ENCODE measurements around the gene ARL17B.
"Not testable (repeated sequence)": the region's sequence is repeated elsewhere in the genome, so short reads cannot be mapped to it uniquely, and the experiment has no call there.

The ARL17B gene

DNA sequence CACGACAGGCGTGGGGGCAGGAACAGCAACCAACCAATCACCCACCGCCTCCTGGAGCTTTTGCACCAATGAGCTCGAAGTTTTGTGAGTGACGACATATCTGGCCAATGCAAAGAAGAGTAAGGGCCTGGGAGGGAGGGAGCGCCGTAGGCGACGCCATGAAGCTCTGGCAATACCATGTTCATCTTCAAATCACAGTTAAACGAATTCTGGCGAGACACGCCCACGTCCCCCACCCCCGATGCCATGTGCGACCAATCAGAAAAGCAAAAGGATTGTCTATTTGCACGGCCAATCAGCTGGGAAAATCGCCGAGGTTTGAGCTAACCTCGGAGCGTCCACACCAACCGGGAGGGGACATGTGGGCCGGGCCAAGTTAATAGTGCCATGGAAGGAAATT is at the start of gene ARL17B:
Gene ARL17B, minus strand, starts transcription at position 12 of the 400 bp plus-strand sequence. CDS start 3,369 bp downstream, outside the sequence.
- in situ Hi-C loops (cut with MboI; ENCODE audit: low sequenced_read_pairs): not testable (repeated sequence)

DNA sequence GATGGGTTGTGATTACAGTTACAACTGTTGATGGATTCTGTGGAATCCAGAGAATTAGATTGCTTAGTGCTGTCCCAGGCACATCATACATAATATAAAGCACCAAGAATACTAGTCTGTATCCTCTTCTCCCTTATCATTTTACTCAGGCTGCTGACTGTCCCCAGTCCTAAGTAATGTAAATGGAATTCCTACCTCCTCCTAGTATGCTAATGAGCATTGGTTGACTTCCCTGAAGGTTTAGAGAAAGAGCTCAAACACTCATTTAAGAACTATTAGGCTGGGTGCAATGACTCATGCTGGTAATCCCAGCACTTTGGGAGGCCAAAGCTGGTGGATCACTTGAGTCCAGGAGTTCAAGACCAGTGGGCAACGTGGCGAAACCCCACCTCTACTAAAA is 48.3 kb upstream of the ARL17B start:
- in situ Hi-C loops (cut with MboI; ENCODE audit: low sequenced_read_pairs): not testable (repeated sequence)

GRCh38 chr17:46407155-46407554 is 45.6 kb upstream of the ARL17B start:
- in situ Hi-C loops (cut with MboI; ENCODE audit: low sequenced_read_pairs): not testable (repeated sequence)

DNA sequence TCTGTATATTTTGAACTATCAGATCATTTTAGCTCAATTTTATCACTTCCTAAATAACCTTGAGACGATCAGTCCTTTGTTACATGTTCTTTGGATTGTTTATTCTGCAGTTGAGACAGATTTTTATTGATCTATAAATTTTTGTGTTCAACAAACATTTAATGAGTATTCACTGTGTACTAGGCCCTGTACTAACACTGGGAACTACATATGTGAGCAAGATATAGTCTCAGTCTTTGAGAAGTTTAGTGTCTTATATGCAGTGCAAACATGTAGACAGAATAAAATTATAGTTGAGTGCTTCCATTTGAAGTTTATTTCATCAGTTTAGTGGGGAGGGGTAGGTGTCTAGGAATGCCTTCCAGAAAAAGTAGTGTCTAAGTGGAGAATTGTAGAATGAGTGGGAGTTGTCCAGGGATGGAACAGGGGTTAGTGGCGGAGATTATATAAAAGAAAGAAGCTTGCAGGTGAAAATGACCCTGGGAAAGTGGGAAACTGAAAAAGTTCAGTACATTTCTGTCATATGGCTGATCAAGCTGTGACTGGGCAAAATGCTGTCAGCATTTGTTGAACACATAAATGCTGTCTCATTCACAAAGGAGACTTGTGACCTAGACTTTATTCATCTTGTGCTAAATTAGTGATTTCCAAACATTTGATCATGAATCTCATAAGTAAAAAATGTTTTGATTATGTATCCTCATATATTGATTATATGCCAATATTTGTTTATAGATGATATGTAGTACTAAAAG is 39.6 kb upstream of the ARL17B start:
- in situ Hi-C loops (cut with MboI; ENCODE audit: low sequenced_read_pairs): not testable (repeated sequence)

GRCh38 chr17:46400543-46400942 is 39.0 kb upstream of the ARL17B start:
- in situ Hi-C loops (cut with MboI; ENCODE audit: low sequenced_read_pairs): not testable (repeated sequence)

- in situ Hi-C loops (cut with MboI; ENCODE audit: low sequenced_read_pairs): not testable (repeated sequence)
Observed at GRCh38 chr17:46399993-46400392, 38.4 kb upstream of the ARL17B start.

DNA sequence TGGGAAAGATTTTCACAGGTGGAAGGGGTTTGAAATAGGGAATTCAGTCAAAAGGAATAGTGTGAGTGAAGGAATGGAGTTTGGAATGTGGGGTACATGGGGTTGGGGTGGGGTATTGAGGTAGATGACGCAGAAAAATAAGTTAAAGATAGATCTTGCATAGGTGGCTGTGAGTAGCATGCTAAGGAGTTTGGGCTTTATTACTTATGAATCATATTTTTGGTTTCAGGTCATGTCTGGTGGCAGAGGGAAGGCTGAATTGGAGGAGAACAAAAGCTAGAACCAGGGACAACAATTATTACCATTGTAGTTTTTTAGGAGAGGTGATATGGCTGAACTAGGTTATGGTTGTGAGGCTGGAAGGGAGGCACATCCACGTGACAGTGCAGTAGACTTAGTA is 34.7 kb upstream of the ARL17B start:
- in situ Hi-C loops (cut with MboI; ENCODE audit: low sequenced_read_pairs): not testable (repeated sequence)

GRCh38 chr17:46393702-46394101 is 32.1 kb upstream of the ARL17B start:
- in situ Hi-C loops (cut with MboI; ENCODE audit: low sequenced_read_pairs): not testable (repeated sequence)

GRCh38 chr17:46385491-46385890 is 23.9 kb upstream of the ARL17B start:
- in situ Hi-C loops (cut with MboI; ENCODE audit: low sequenced_read_pairs): not testable (repeated sequence)

GRCh38 chr17:46383118-46383517 is 21.6 kb upstream of the ARL17B start:
- in situ Hi-C loops (cut with MboI; ENCODE audit: low sequenced_read_pairs): not testable (repeated sequence)

DNA sequence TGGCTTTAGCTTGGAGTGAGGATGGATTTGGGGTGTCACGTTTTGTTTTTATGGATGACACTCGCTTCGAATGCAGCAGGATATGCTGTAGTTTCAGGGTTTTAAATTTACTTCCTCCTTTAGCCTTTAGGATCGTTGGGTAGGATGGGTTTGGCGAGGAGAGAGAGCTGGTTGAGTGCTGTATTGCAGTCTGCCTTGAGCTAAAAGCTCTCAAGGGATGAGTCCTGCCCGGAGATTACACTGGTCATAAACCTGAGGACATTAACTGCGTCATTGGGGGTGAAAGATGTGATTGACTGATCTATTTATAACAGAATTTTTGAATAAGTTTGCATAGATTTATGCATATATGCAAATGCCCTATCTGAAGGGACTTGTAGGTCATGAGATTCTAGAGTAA is 11.9 kb upstream of the ARL17B start:
- in situ Hi-C loops (cut with MboI; ENCODE audit: low sequenced_read_pairs): not testable (repeated sequence)

DNA sequence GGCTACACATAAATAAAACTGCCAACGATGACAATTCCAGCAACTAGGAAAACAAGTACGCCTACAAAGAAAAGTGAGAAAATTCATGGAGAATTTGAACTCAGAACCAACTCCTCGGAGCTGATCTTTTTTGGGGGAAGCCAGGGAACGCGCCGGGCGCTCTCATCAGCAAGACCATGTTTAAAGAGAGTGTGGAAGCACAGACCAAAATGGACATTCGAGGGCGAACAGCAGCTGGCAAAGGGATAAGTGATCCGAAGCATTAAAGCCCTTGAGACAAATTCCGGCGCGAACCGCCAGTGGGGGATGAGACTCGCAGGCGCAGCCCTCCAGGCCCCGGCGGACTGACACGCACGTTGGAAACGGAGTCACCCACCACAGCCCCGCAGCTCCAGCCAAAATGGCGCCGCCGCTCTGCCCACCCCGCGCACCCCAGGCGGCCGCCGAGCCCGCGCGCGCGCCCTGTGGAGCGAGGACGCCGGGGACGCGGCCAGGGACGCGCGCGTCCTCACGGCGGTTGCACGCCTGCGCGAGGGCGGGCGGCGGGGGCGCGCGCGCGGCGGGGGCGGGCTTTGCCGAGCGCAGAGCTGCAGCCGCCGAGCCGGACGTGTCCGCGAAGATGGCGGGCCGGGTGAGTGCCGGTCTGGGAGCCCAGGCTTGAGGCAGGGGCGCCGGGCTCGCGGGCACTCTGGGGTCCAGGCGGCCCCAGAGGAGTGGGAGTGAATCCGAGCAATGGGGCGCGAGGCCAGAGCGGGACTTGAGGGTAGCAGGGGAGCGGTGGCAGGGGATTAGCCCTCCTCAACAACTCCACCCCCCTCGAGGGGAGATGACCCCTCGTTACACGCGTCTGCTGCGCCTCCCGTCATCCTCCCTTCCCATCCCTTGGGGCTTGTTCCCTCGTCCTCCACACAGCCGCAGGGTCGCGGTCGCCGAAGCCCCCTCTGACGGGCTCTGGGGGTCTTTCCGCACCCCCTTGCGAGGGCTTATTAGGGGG is 11.0 kb upstream of the ARL17B start:
- in situ Hi-C loops (cut with MboI; ENCODE audit: low sequenced_read_pairs): not testable (repeated sequence)

DNA sequence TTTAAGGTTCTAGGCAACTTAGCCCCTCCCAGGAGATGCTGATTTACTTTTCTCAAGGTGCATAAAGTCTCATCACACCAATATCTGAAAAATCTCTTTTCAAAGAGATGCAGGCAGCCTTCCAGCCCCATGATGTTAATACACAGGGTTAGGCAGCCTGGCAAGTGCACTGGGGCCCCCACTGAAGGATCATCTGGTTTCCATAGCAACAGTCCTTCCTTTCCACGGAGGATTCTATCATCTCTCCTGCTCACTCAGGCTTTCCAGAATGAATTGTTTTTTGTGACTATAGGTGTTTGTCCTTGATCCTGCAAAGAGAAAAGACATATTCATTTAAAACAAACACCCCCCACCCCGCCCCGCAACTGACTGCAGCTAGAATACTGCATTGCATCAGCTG is 6.0 kb upstream of the ARL17B start:
- in situ Hi-C loops (cut with MboI; ENCODE audit: low sequenced_read_pairs): not testable (repeated sequence)

DNA sequence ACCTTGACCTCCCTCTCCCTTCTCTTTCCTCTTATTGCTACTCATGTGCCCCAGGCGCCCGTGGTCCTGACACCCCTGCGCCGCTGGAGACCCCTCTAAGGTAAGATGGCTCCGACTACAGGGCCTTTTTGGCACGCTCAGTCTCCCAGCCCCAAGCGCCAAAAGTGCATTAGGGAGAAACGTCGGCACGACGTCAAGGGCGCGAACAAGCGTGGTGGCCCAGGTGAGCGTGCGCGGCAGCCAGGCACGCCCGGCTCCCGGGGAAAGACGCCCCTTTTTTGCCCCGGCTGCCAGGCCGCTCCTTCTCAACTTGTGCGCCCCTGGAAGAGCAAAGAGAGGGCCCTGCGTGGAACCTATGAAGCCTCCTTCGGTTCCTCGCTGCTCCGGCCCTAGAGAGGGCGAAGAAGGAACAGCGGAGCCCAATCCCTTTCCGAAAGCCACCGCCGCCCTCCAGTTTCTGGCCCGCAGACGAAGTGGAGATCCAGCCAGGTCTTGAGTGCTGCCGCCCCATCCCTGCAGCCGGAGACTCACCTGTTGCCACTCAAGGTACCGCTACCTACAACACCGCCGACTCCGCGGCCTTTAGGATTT is 326 bp downstream of the ARL17B start:
- in situ Hi-C loops (cut with MboI; ENCODE audit: low sequenced_read_pairs): not testable (repeated sequence)

DNA sequence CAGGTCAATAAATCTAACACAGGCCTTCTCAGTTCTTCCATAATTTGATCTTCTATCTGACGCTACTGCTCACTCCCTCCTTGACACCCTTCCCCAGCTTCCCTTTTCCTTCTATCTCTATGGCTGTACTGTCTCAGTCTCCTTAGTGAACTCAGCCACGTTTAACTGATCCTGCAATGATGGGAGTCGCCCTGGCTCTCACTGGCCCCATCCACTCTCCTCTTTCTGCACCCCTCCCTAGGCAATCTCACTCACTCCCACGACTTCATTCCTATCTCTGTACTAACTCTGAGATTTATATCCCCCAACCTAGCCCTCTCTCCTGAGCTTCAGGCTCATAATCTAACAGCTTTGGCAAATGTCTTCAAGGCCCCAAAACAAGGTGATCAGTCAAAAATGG is 7.7 kb downstream of the ARL17B start:
- in situ Hi-C loops (cut with MboI; ENCODE audit: low sequenced_read_pairs): not testable (repeated sequence)

DNA sequence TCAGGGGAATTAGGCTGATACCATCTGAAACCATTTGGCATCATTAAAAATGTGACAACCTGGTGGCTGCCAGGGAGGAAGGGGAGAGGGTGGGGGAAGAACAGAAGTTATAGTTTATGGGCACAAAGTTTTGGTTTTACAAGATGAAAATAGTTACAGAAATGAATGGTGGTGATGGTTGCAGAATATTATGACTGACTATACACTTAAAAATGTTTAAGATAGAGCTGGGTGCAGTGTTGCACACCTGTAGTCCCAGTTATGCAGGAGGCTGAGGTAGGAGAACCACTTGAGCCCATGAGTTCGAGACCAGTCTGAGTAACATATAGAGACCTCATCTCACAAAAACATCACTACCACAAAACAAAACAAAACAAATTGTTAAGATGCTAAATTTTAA is 12.5 kb downstream of the ARL17B start:
- in situ Hi-C loops (cut with MboI; ENCODE audit: low sequenced_read_pairs): not testable (repeated sequence)

DNA sequence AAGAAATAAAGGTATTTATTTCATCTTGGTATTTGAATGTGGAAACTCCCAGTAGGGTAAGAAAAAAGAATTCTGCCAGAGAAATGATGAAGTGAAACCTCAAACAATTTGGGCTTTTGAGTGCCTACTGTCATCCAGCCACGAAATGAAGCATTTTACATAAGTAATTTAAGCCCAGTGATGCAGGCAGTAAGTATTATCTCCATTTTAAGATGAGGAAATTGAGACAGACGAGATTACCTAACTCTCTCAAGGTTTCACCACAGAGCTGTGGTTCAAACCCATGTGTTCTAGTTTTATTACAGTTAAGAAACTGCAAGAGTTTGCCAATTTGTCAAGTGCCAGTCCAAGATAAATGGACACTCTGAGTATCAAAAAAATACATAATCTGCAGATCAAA is 13.2 kb downstream of the ARL17B start:
- in situ Hi-C loops (cut with MboI; ENCODE audit: low sequenced_read_pairs): not testable (repeated sequence)

DNA sequence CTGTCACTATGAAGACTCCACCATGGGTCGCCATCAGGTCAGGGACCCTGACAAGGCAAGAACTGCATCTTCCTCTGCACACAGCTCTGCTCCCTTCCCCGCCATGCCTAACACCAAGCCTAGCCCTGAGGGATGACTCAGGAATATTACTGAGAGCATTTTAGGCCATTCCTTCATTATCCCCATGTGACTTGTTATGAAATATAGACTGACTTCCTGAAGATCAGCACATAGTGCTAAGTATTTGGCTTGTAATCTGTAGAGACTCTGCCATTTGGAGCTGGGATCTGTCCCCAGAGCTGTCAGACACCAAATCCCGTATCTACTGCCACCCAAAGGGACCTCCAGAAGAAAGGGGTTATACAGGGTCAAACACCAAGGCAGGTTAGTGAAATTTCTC is 19.4 kb downstream of the ARL17B start:
- in situ Hi-C loops (cut with MboI; ENCODE audit: low sequenced_read_pairs): not testable (repeated sequence)

GRCh38 chr17:46341220-46341619 is 20.3 kb downstream of the ARL17B start:
- in situ Hi-C loops (cut with MboI; ENCODE audit: low sequenced_read_pairs): not testable (repeated sequence)

GRCh38 chr17:46294831-46295230 is 66.7 kb downstream of the ARL17B start, which contains the start of gene LRRC37A:
Gene LRRC37A (plus strand): TSS chr17:46295131. CDS start chr17:46295134, 3 bp downstream.
- in situ Hi-C loops (cut with MboI; ENCODE audit: low sequenced_read_pairs): not testable (repeated sequence)

DNA sequence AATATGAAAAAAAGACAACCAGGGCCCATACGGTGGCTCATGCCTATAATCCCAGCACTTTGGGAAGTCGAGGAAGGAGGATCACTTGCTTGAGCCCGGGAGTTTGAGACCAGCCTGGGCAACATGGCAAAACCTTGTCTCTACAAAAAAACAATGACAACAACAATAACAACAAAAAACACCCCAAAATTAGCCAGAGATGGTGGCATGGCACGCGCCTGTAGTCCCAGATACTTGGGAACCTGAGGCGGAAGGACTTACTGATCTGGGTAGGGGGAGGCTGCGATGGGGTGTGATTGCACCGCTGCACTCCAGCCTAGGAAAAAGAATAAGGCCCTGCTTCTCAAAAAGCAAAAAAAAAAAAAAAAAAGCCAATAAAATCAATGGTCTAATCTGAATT is 69.9 kb downstream of the ARL17B start:
- in situ Hi-C loops (cut with MboI; ENCODE audit: low sequenced_read_pairs): not testable (repeated sequence)
